ENCODE results near the gene SLC43A3.
A peak's percentile ranks its signal among the peaks of the same experiment; 100 is the strongest.
"Not testable (repeated sequence)": the region's sequence is repeated elsewhere in the genome, so short reads cannot be mapped to it uniquely, and the experiment has no call there.

The SLC43A3 gene

DNA sequence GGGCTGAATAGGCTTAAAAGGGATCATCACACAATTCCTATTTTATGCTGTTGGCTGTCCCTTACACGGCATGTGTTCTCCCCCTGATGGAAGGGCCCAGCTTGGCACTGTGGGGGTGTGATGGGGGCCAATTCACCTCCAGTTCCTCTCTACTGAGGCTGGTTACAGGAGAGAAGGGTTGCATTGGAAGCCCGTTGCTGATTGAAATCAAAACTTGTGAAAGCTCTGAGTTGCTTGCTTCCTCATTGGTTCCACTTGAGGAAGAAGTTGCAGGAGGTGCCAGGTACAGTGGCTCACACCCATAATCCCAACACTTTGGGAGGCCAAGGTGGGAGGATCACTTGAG is 23.1 kb downstream of the SLC43A3 start:
- DNase-seq, result no peak

DNA sequence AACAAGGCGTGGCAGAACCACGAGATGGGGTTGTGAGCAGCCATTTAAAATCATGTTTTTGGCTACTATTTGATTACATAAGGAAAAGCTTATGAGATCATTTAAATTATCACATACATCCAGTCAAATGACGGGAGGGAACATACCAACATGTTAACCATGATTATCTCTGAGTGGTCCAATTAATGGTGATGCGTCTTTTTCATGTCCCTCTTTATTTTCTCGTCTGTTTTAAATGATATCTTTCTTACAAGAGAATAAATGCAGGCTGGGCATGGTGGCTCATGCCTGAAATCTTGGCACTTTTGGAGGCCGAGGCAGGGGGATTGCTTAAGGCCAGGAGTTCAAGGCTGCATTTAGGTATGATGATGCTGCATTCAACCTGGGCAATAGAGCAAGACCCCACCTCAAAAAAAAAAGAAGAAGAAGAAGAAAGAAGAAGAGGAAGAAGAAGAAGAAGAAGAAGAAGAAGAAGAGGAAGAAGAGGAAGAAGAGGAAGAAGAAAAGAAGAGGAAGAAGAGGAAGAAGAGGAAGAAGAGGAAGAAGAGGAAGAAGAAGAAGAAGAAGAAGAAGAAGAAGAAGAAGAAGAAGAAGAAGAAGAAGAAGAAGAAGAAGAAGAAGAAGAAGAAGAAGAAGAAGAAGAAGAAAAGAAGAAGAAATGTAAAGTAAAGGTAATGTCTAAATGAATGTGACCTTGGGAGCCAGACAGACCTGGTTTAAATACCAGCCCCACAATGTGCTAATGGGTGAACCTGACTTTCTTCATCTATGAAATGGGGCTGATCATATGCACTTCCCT is 23.7 kb downstream of the SLC43A3 start:
- not testable (repeated sequence) for DNase-seq

DNA sequence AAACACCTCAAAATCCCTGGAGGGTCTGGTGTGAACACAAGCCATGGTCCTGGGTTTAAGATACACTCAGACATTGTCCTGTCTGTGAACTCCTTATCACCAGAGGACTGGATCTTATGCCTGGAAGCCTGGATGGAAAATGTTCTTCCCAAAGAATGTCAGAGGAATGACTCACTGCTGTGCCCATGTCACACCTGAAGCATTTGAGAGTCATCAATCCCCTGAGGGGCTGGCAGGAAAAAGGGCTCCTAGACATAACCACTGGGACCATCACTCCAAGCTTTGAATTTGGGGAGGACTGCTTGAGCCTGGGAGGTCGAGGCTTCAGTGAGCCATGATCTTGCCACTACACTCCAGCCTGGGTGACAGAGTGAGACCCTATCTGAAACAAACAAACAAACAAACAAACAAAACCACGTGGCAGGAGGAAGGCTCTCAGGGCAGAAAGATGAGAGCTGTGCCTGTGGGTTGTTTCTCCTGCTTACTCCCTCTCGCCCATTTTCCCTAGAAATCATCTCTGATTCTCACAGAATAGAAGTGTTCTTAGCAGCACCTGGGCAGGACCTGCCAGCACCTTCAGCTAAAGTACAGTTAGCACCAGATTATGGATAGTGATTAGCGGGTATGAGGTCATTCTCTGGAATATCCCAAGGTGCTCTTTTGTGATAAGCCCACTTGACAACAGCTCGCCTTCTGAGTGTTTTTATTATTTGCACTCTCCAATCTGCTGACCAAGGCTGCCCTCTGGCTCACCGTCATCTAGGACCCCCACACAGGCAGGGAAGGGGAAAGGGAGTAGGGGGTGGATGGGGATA is 24.5 kb downstream of the SLC43A3 start:
- peak; percentile 15 for DNase-seq

DNA sequence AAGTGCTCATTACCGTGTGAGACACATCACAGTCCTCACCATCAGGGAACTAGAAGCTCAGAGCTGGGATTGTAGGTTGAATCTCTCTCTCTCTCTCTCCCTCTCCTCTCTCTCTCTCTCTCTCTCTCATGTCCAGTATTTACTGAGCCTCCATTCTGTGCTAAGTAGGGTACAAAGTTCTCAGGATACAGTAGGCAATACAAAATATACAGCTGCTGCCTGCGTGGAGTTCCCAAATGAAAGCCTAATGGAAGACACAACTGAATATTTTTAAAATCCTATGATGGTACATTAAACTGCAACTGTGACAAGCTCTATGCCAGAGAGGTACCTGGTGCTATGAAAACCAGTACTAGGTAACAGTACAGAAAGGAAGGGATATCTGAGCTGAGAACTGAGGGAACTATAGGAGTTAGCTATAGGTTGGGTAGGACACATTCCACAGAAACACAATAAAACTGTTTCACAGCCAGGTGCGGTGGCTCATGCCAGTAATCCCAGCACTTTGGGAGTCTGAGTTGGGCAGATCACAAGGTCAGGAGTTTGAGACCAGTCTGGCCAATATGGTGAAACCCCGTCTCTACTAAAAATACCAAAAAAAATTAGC is 26.8 kb downstream of the SLC43A3 start:
- no peak for DNase-seq

DNA sequence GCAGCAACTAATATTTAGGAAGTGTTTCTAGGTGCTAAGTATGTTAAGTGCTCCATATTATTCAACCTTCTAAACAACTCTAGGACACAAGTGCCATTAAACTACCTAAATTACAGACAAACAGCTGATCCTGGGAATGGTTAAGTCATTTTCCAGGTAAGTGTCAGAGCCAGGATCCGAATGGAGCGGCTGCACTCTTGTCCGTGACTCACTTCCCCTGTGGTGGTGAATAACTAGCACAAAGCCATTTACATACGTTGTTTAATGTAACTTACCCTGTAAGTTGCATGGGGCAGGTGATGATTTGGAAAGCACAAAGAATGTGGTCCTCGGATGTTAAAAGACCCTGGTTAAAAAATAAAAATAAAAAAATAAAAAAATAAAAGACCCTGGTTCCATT is 27.7 kb downstream of the SLC43A3 start:
- DNase-seq, result no peak

DNA sequence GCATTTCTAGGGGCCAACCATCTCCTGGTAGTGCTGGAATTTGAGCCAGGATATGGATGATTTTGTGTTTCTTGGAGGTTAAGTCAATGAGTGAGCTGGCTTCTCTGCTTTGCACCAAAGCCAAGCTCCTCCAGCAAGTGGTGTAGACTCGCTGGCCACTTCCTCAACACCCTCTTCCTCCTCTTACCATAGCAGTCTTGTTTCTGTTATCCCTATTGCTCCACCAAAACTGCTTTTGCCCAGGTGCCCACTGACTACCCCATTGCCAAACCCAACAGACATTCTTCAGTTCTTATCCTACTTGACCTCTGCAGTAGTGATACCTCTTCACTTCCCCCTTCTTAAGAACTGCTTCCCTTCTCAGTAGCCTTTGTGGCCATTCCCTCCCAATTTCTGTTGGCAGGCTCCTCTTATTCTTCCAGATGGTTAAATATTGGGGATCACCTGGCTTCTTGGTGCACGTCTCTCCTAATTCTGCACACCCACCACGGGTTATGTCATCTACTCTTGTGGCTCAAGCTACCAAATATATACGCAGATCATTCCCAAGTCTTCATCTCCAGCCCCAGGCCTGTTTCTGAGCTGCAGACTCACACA is 29.4 kb downstream of the SLC43A3 start:
- DNase-seq, result no peak

DNA sequence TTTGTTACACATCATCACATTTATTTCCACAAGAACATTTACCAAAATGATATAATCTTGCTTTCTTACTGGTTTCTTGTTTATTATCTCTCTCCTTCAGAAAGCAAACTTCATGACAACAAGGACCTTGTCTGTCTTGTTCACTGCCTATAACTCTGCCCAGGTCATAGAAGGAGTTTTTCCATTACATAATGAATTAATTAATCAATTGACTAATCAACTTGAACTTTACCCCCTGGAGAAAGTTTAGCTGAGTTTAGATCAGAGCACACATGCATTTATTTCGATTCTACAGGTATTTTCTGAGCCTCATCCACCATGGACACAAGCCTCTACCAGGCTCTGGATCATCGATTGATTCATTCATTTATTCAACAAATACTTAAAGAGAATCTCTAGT is 30.2 kb downstream of the SLC43A3 start:
- DNase-seq, result no peak

DNA sequence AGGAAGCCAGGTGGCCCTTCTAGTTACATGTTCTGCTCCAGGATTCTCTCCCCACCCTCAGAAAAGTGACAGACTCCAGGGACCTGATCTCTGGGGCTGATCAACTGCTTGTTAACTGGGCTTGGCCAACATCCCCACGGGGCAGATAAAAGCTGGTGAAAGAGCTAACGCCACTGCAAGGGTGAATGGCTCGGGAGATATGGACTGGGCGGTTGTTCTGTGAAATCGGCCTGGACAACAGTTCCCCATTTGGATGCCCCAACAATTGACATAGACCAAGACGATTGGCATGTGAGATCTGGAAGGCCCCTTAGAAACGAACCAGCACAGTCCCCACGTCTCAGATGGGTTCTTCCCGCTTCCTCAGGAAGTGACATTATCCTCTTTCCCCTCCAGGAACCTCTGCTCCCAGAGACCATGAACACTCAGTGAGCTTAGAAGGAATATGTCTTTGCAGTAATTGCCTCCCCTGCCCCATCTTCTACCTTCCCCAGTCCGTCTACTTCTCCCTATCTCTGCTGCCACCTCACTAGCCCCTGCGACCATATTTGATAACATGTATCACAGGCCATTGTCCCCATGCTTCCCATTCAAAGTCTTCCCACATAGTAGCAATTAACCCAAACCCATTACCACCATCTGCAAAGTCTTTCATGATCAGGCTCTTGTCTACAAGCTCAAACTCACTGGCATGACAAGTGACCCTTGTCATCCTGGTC is 30.9 kb downstream of the SLC43A3 start:
- DNase-seq, result no peak

DNA sequence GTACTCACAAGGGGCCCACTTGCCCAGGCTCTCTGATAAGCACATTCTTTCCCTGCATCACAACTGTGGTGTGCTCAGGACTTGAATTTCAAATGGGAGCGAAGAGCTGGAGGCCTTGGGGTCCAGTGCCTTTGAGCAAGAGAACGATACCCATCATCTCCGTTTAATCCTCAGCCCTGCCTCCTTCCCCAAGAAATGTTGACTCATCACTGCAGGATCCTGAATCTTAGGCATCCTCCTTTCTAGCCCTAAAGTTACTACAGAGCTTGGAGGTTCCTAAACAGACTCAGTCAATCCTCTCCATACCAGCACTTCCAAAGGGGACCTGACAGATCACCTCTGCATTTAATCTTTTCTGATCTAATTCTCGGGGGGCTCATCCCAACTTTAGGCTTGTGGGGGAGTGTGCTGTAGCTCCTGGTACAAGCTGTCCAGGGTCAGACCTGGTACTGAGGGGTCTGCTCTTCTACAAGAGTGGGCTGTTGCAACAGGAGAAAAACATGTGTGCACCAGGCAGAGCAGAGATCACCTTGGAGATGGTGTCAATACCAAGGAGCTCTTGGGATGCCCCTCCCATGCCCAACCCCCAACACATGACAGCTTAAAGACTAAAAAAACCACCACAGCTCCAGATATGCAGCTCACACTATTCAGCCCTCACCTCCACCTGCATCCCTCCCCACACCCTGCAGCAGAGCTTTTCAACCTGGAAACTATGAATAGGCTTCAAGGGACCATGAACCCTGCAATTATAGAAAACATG is 32.5 kb downstream of the SLC43A3 start:
- DNase-seq, result no peak

DNA sequence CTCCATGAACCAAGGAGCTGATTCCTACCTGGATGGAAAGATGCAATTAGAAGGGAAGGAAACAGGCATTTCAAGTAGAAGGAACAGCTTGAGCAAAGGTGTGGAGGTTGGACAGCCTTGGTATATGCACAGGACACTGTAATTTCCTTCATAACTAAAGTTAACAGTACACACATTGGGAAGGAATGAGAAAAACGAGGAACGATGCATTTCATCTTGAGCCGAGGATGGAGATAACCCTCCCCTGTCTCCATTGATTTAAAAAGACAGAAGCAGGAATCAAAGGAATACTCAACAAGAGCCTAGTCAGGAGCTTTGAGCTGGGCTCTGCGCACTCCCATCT is 34.2 kb downstream of the SLC43A3 start:
- DNase-seq, result no peak

DNA sequence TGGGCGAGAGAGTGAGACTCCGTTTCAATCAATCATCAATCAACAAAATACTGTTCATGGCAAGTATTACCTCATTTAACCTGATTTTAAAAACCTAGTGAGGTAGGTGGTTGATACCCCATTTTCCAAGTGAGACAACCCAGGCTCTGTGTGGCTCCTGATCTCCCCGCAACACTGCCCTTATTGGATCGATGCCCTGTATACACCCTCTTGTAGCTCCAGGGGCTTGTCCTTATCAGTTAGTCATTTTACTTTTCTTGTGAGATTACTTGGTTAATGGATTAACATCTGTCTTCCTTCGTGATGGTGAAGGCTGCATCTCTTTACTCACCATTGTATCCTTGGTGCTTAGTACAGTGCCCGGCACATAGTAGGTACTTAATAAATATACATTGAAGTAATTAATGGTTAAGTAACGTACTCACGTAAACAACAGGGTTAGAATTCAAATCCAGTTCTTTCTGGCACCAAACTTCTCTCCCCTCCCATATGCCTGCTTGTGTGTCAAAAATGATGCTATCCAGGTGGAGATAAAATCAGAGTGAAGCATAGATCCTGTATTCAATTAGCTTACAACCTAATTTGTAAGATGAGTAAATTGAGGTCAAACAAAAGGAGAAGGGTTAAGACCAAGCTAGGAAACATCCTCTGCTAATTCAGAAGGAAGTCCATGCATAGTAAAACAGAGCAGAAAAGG is 34.7 kb downstream of the SLC43A3 start:
- DNase-seq, result no peak

DNA sequence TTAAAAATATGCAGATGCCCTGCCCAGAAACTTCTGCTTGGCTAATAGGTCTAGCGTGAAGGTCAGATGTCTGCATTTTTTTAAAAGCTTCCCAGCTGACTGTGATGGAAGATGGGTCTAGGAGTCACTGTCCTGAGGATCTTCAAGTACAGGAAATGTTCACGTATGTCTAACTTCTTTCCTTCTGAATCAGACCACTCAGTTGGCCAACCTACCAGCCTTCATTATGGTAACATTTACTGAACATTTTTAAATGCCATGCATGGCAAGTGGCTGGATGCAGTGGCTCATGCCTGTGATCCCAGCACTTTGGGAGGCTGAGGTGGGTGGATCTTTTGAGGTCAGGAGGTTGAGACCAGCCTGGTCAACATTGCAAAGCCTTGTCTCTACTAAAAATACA is 35.4 kb downstream of the SLC43A3 start:
- DNase-seq, result no peak

DNA sequence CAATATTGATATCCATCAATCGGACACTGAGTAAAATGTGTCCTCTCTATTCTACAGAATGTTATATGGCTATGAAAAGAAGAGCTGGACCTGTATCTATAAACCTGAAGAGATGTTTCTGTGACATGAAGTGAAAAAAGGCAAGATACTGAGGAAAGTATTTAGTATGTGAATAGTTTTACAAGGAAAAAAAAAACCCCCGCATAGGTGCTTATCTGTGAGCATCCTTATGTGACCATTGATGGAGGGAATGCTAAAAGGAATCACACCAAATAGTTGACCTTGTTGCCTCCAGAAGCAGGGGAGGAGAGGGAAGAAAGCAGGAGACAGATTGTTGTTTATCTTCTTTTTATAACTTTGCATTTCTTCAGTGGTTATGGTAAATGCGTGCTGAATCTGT is 35.8 kb downstream of the SLC43A3 start:
- DNase-seq, result no peak

DNA sequence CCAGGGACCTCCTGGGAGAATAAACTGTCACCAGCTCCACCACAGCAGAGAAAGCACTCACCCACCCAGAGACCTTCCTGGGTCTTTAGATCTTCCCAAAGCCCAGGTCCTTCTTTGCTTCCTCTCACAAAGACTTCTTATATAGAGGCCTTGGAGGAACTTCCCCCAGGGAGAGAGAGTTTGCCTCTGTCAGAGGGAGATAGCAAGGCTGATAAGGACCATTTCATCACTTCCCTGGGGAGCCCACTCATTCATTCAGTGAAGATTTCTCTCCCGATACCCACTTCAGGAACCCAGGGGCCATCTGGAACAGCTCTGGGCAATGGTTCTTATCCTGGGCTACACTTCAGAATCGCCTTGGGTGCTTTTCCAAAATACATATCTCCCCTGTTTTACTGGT is 36.4 kb downstream of the SLC43A3 start, which contains the start of gene PRG2:
TSS of gene PRG2 (minus strand) at position 116 of the 400 bp plus-strand sequence. CDS start 706 bp downstream, outside the sequence.
- DNase-seq, result no peak

DNA sequence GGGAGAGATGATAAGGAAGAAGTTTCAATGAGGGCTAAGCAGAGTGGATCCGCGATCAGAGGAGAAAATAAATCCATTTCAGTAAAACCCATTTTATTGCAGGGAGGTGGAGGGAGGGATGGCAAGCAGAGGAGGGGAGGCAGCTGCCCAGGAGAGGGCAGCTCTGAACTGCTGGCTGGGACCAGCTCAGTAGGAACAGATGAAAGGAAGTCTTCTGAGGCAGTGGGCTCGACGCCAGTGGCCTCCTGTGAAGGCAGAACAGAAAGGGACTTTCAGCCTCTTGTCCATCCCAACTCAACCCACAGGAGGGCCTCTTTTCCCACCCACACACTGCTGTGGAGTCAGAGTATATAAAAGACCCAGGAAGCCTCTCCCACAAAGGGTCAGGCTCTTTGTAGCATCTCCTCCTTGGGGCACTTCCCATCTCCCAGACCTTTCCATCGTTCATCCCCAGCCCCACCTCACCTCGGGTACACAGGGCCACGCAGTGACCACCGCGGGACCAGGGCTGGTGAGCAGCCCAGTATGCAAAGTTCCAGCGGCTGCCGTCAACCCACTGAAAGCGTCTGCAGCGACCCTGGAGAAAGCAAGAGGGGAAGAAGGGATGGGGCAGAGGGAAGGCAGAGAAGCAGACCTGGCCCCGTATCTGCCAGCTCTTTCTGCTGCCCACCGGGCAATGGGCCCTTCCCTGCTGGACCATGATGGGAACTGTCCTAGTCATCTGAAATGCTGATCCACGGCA is 39.5 kb downstream of the SLC43A3 start:
- DNase-seq, result no peak

DNA sequence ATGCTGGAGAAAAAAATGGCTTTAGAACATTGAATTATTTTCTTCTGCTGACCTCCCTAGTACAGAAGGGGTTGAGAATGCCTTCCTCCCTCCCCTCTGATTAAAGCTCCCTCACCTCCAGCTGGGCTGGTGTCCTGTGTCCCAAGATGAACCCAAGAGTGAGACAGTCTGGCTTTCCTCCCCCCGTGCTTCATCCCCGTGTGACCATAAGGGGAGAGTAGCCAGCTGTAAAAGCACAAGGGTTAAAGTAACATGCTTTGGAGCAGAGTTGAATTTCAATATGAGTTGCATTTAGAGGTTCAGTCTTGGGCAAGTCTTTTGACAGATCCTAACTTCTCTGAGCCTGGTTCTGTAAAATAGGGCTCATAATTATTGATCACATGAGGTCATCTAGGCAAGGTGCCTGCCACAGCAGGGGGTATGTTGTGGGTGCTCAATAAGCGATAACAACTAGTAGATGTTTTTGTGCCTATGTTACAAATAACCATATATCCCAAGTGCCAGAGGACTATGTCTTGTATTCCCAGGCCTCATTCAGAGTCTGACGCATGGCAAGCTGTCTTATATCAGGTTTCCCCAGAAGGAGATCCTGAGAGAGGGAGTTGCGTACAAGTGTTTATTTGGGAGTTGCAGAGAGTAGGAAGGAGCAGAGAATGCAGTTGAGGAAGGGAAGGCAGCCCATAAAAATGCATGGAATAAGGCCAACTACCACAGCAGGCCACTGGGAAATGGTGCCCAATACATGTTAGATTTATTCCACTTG is 40.6 kb downstream of the SLC43A3 start:
- no peak for DNase-seq

DNA sequence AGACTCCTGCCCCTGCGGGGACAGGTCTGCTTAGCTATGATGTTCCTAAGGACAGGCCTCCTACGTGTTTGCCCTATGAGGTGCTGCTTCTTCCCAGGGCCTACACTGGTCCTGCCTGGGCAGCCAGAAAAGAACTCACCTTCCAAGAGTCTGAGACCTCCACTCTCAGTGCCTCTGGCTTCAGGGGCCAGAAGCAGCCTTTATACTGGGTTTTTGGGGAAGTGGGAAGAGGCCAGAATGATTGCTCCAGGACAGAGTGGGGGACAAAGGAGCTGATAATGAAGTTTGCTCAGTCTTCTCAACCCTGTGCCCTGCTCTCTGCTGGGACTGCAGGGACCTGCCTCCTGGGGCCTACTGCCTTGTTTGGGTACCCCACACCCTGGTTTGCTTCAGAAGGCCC is 45.9 kb downstream of the SLC43A3 start, which contains the start of gene PRG3:
TSS of gene PRG3 (minus strand) at position 176 of the 400 bp plus-strand sequence. CDS start 442 bp downstream, outside the sequence.
- DNase-seq, result no peak

DNA sequence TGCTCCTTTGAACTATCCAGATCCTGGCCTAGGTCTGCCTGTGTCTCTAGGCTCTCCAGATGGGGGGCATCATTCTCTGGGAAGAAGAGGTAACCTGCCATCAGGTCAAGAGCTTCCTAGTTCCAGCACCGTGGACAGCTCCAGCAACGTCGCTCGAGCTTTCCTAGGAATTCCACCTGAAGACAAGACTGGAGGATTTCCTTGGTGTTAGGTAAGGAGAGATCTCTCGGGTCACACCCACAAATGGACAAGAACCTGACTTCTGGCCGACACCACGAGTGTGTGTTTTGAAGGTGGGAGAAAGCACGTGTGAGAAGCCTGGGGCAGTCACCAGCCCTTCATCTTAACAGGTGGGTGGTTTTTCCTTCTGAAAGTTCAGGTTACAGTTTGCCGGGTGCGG is 47.2 kb downstream of the SLC43A3 start:
- no peak for DNase-seq

DNA sequence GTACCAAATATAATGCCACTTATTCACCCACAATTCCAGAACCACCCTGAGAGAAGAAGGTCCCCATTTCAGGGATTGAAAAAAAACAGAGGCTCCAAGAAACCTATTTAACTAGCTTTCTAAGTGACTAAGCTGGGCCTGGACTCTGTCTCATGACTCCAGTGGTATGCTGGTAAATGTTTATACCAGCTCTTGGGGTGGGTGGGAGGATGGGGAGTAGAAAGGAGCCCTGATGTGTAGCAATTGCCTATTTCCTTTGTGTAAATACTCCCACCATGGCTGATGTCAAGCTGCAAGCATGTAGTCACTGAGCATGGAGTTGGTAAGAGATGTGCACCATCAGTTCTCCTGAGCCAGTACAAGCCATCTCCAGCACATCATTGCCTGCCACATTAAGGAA is 48.7 kb downstream of the SLC43A3 start:
- no peak for DNase-seq

DNA sequence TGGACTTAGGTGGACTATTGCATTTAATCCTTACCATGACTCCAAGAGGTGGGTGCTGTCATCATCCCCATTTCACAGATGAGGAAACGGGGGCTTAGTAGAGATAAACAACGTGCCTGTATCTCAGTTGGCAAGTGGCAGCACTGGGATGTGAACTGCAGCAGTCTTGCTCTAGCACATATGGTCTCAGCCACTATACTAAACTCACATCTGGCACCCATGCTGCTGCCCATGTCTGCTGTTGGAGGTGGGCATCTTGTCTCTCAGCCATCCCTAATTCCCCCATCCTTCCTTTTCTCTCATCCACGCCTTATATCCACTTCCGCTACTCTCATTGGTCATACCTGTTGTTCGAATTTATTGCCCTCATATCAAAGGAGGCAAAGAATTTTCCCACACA is 49.8 kb downstream of the SLC43A3 start:
- DNase-seq, result no peak

Data from T1000 (cell line).